DOHH2 (cell line): ENCODE measurements around the gene PSG7.
"Not testable (repeated sequence)": the region's sequence is repeated elsewhere in the genome, so short reads cannot be mapped to it uniquely, and the experiment has no call there.

Source experiments
- H3F3A ChIP-seq: fragments of 200-600 bp; sonication (generic), shearing (Covaris generic); 2 replicates; pipeline ENCODE4 v1.6.0; 2016; ENCODE audit warnings: antibody characterized with exemption, mild to moderate bottlenecking; ENCODE audit not compliant: control insufficient read depth, insufficient read depth
- H3K27ac ChIP-seq: fragments of 200-600 bp; sonication (generic); 2 replicates; pipeline ENCODE4 v1.5.1; 2014; ENCODE audit warnings: low read depth, mild to moderate bottlenecking, low read length, moderate library complexity
- H3K27me3 ChIP-seq: fragments of 200-600 bp; sonication (generic); 2 replicates; pipeline ENCODE4 v1.6.1; 2014; ENCODE audit warnings: mild to moderate bottlenecking, low read length, mixed read lengths; ENCODE audit not compliant: control insufficient read depth
- H3K36me3 ChIP-seq: fragments of 200-600 bp; sonication (generic); 2 replicates; pipeline ENCODE4 v1.6.1; 2014; ENCODE audit warnings: mild to moderate bottlenecking, low read length, moderate library complexity, mixed read lengths; ENCODE audit not compliant: control insufficient read depth
- H3K4me1 ChIP-seq: fragments of 200-600 bp; sonication (generic); 2 replicates; pipeline ENCODE4 v1.6.1; 2014; ENCODE audit warnings: mild to moderate bottlenecking, low read length, mixed read lengths; ENCODE audit not compliant: control insufficient read depth
- H3K4me2 ChIP-seq: fragments of 200-600 bp; sonication (generic); 2 replicates; pipeline ENCODE4 v1.6.0; 2014; ENCODE audit warnings: mild to moderate bottlenecking, low read length, moderate library complexity
- H3K4me3 ChIP-seq: fragments of 200-600 bp; sonication (generic); 2 replicates; pipeline ENCODE4 v1.5.1; 2014; ENCODE audit warnings: mild to moderate bottlenecking, low read length, mixed read lengths
- H3K79me2 ChIP-seq: fragments of 200-600 bp; sonication (generic); 2 replicates; pipeline ENCODE4 v1.6.1; 2014; ENCODE audit warnings: mild to moderate bottlenecking, low read length, mixed read lengths; ENCODE audit not compliant: control insufficient read depth
- H3K9me2 ChIP-seq: fragments of 200-600 bp; sonication (generic); replicated peaks from 2 replicates; pipeline ENCODE4 v1.6.1; 2014; ENCODE audit warnings: mild to moderate bottlenecking, low read length, mixed read lengths; ENCODE audit not compliant: control insufficient read depth
- H3K9me3 ChIP-seq: fragments of 200-600 bp; sonication (generic); 2 replicates; pipeline ENCODE4 v1.6.1; 2014; ENCODE audit warnings: antibody characterized with exemption, low read length, mixed read lengths; ENCODE audit not compliant: control insufficient read depth, insufficient read depth
- H4K20me1 ChIP-seq: fragments of 200-600 bp; sonication (generic); 2 replicates; pipeline ENCODE4 v1.6.0; 2014; ENCODE audit warnings: low read depth, mild to moderate bottlenecking, antibody characterized with exemption, low read length, moderate library complexity; ENCODE audit not compliant: control insufficient read depth, insufficient read depth

The PSG7 gene

DNA sequence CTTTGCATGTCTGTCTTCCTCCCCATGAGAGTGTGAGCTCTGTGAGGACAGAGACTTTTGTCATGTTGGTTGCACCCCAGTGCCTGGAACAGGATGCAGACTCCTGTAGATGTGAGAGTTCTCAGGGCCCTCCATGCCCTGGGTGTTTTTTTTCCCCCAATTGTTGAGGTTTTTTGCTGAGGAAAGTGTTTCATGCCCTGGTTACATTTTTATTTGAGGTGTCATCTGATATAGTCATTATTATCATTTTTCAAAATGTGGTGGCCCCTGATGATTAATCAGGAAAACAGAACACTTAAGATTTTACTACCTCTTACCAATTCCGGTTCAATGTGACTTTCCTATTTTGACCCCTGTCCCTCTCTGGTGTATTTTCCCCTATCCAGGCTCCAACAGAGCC, 20.1 kb downstream of the PSG7 start:
- not testable (repeated sequence) for H3K4me2 ChIP-seq, H4K20me1 ChIP-seq, H3K9me2 ChIP-seq, H3K36me3 ChIP-seq, H3F3A ChIP-seq, H3K27me3 ChIP-seq, H3K79me2 ChIP-seq, H3K27ac ChIP-seq, H3K4me3 ChIP-seq, H3K4me1 ChIP-seq, H3K9me3 ChIP-seq

- H3F3A ChIP-seq = not testable (repeated sequence)
Observed at GRCh38 chr19:42913516-42913915, 23.5 kb downstream of the PSG7 start.

GRCh38 chr19:42912941-42913340, 24.1 kb downstream of the PSG7 start:
- H3K9me3 ChIP-seq, H3K79me2 ChIP-seq, H4K20me1 ChIP-seq, H3K4me3 ChIP-seq, H3K27me3 ChIP-seq, H3K27ac ChIP-seq, H3K4me2 ChIP-seq, H3F3A ChIP-seq, H3K36me3 ChIP-seq, H3K9me2 ChIP-seq, H3K4me1 ChIP-seq: not testable (repeated sequence)

More at GRCh38 chr19:42913516-42913915, 23.5 kb downstream of the PSG7 start:
- not testable (repeated sequence) for H3K27ac ChIP-seq, H4K20me1 ChIP-seq, H3K27me3 ChIP-seq, H3K36me3 ChIP-seq, H3K79me2 ChIP-seq, H3K4me3 ChIP-seq, H3K4me1 ChIP-seq, H3K4me2 ChIP-seq, H3K9me2 ChIP-seq, H3K9me3 ChIP-seq

DNA sequence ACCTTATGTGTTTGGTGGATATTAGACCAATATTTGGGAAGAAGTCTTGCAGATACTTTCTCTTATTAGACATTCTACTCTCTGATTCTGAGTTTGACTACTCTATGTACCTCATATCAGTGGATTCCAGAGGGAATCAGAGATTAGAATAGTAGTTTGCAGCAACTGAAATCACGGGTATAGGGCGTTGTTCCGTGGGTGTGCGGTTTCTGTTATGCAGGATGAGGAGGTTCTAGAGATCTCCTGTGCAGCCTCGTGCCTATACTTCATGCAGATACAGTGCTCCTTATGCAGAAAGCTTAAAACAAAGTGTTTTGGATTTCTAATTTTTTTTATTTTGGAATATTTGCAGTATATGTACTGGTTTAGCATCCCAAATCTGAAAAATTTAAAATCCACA, 25.3 kb downstream of the PSG7 start:
- H3K4me3 ChIP-seq, H3K79me2 ChIP-seq, H3K27me3 ChIP-seq, H3K9me3 ChIP-seq, H3K36me3 ChIP-seq, H3F3A ChIP-seq, H3K4me2 ChIP-seq, H4K20me1 ChIP-seq, H3K27ac ChIP-seq, H3K4me1 ChIP-seq, H3K9me2 ChIP-seq: not testable (repeated sequence)

DNA sequence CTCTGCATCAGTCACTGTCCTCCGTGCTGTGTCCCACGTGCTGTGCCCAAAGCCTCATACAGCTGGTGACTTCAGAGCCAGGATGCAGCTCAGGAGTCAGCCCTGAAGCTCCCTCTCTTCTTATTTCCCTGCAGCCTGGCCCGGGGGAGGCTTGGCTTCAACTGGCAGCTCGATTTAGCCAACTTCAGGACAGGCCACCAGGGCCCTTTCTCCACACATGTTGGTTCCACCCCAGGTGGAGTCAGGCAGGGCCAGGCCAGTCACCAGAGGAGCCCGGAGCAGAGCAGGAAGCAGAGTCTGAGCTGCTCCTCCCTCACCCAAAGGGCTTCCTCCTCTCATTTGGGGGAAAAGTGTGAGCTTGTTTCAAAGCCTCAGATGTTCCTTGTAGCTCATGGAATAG, 30.8 kb downstream of the PSG7 start:
- not testable (repeated sequence) for H3K4me1 ChIP-seq, H3K9me3 ChIP-seq, H3K4me3 ChIP-seq, H3F3A ChIP-seq, H3K9me2 ChIP-seq, H3K36me3 ChIP-seq, H3K79me2 ChIP-seq, H3K27ac ChIP-seq, H3K4me2 ChIP-seq, H4K20me1 ChIP-seq, H3K27me3 ChIP-seq

DNA sequence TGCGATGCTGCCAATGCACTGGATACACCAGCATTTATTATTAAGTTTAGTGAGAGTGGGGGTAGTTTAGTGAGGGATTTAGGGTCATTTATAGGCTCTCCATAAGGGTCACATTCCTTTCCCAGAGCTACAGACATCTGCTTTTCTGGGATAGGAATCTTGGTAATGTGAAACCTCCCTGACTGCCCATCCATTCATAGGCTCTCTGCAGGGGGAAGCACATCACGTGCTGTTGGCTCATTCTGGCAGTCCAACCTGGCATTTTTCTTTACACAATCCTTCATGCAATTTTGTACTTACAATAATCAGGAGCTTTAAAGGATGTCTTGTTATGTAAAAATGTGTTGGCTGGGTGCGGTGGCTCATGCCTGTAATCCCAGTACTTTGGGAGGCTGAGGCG, 36.4 kb downstream of the PSG7 start:
- H3K4me1 ChIP-seq, H3F3A ChIP-seq, H3K27ac ChIP-seq, H3K36me3 ChIP-seq, H3K27me3 ChIP-seq, H3K9me2 ChIP-seq, H3K79me2 ChIP-seq, H3K9me3 ChIP-seq, H3K4me3 ChIP-seq, H4K20me1 ChIP-seq, H3K4me2 ChIP-seq: not testable (repeated sequence)

- H3K9me3 ChIP-seq, H3K4me2 ChIP-seq, H3K4me1 ChIP-seq: not testable (repeated sequence)
Observed at GRCh38 chr19:42899674-42900073, 37.3 kb downstream of the PSG7 start.

GRCh38 chr19:42899110-42899509, 37.9 kb downstream of the PSG7 start:
- H3K9me3 ChIP-seq, H3K27me3 ChIP-seq, H3K36me3 ChIP-seq, H3K27ac ChIP-seq, H3K4me3 ChIP-seq, H3K4me1 ChIP-seq, H3K4me2 ChIP-seq, H3F3A ChIP-seq, H3K79me2 ChIP-seq, H3K9me2 ChIP-seq, H4K20me1 ChIP-seq: not testable (repeated sequence)

More at GRCh38 chr19:42899674-42900073, 37.3 kb downstream of the PSG7 start:
- not testable (repeated sequence) for H3K36me3 ChIP-seq, H3K27ac ChIP-seq, H3K27me3 ChIP-seq, H3K79me2 ChIP-seq, H3F3A ChIP-seq, H3K4me3 ChIP-seq, H4K20me1 ChIP-seq, H3K9me2 ChIP-seq

GRCh38 chr19:42898656-42899055, 38.4 kb downstream of the PSG7 start:
- not testable (repeated sequence) for H3K27ac ChIP-seq, H3K9me3 ChIP-seq, H3K4me3 ChIP-seq, H3K79me2 ChIP-seq, H3K27me3 ChIP-seq, H4K20me1 ChIP-seq, H3K4me1 ChIP-seq, H3K4me2 ChIP-seq, H3K36me3 ChIP-seq, H3K9me2 ChIP-seq, H3F3A ChIP-seq
